SK-N-SH treated with all-trans-retinoic acid at 6 μM for 48 hours (cell line): ENCODE measurements around the gene PRMT1.

ENCODE experiments used
- ATAC-seq: fragments of 200-7000 bp; cut with Tn5 transposase; 3 replicates; pipeline ENCODE4 v1.9.1; 2020; ENCODE audit warnings: mild to moderate bottlenecking, moderate library complexity
- ARNTL ChIP-seq: fragments of 450-650 bp; formaldehyde crosslinking; IDR thresholded peaks from 2 replicates; pipeline ENCODE4 v1.5.0; 2020; ENCODE audit warnings: low read depth, mild to moderate bottlenecking, moderate library complexity, borderline replicate concordance
- BACH2 ChIP-seq: fragments of 250-450 bp; sonication (Bioruptor Pico); IDR thresholded peaks from 2 replicates; pipeline ENCODE4 v1.9.0; 2021; ENCODE audit warnings: mild to moderate bottlenecking, borderline replicate concordance
- CREB5 ChIP-seq: fragments of 250-450 bp; sonication (Bioruptor Pico); IDR thresholded peaks from 2 replicates; pipeline ENCODE4 v1.5.1; 2020; ENCODE audit warnings: low read depth, mild to moderate bottlenecking, moderate library complexity
- CSDC2 ChIP-seq: fragments of 250-450 bp; sonication (Bioruptor Pico); IDR thresholded peaks from 2 replicates; pipeline ENCODE4 v1.5.0; 2020; ENCODE audit warnings: mild to moderate bottlenecking, moderate library complexity
- CSRNP3 ChIP-seq: fragments of 250-450 bp; sonication (Bioruptor Pico); IDR thresholded peaks from 2 replicates; pipeline ENCODE4 v1.5.1; 2021; ENCODE audit warnings: mild to moderate bottlenecking, moderate library complexity
- ESRRG ChIP-seq: fragments of 250-450 bp; sonication (Bioruptor Pico); IDR thresholded peaks from 2 replicates; pipeline ENCODE4 v1.6.1; 2021; ENCODE audit warnings: mild to moderate bottlenecking
- ISL1 ChIP-seq: fragments of 250-450 bp; sonication (Bioruptor Pico); IDR thresholded peaks from 2 replicates; pipeline ENCODE4 v2.1.2; 2022; ENCODE audit warnings: mild to moderate bottlenecking, moderate library complexity
- OSR1 ChIP-seq: fragments of 250-450 bp; sonication (Bioruptor Pico); IDR thresholded peaks from 2 replicates; pipeline ENCODE4 v1.8.0; 2022; ENCODE audit warnings: moderate library complexity, mild to moderate bottlenecking, inconsistent platforms
- PATZ1 ChIP-seq: fragments of 250-450 bp; sonication (Bioruptor Pico); IDR thresholded peaks from 2 replicates; pipeline ENCODE4 v1.8.0; 2020; ENCODE audit warnings: mild to moderate bottlenecking, moderate library complexity, borderline replicate concordance
- POU6F1 ChIP-seq: fragments of 250-450 bp; sonication (Bioruptor Pico); IDR thresholded peaks from 2 replicates; pipeline ENCODE4 v1.8.0; 2021; ENCODE audit warnings: low read depth, mild to moderate bottlenecking, moderate library complexity, borderline replicate concordance
- PPARA ChIP-seq: fragments of 250-450 bp; sonication (Bioruptor Pico); IDR thresholded peaks from 2 replicates; pipeline ENCODE4 v1.5.0; 2020; ENCODE audit warnings: mild to moderate bottlenecking, borderline replicate concordance
- RARB ChIP-seq: fragments of 250-450 bp; sonication (Bioruptor Pico); IDR thresholded peaks from 2 replicates; pipeline ENCODE4 v1.8.0; 2021; ENCODE audit warnings: mild to moderate bottlenecking, moderate library complexity
- SNAI2 ChIP-seq: fragments of 250-450 bp; sonication (Bioruptor Pico); IDR thresholded peaks from 2 replicates; pipeline ENCODE4 v1.5.0; 2020; ENCODE audit warnings: mild to moderate bottlenecking, moderate library complexity
- TCF4 ChIP-seq: fragments of 250-450 bp; sonication (Bioruptor Pico); IDR thresholded peaks from 2 replicates; pipeline ENCODE4 v1.8.0; 2021; ENCODE audit warnings: mild to moderate bottlenecking, moderate library complexity, borderline replicate concordance
- TOX ChIP-seq: fragments of 250-450 bp; sonication (Bioruptor Pico); IDR thresholded peaks from 2 replicates; pipeline ENCODE4 v1.8.0; 2021; ENCODE audit warnings: mild to moderate bottlenecking, moderate library complexity, borderline replicate concordance
- ZC3H10 ChIP-seq: fragments of 250-450 bp; sonication (Bioruptor Pico); IDR thresholded peaks from 2 replicates; pipeline ENCODE4 v1.5.1; 2021; ENCODE audit warnings: mild to moderate bottlenecking, moderate library complexity
- ZFP3 ChIP-seq: fragments of 250-450 bp; sonication (Bioruptor Pico); IDR thresholded peaks from 2 replicates; pipeline ENCODE4 v1.5.0; 2020; ENCODE audit warnings: mild to moderate bottlenecking, moderate library complexity
- ZFP30 ChIP-seq: fragments of 450-650 bp; formaldehyde crosslinking; IDR thresholded peaks from 2 replicates; pipeline ENCODE4 v1.5.0; 2022; ENCODE audit warnings: mild to moderate bottlenecking, moderate library complexity
- ZNF565 ChIP-seq: fragments of 450-650 bp; formaldehyde crosslinking; conservative IDR thresholded peaks from 2 replicates; pipeline ENCODE4 v1.5.0; 2020; ENCODE audit warnings: low read depth, mild to moderate bottlenecking, moderate library complexity
- ZNF70 ChIP-seq: fragments of 450-650 bp; formaldehyde crosslinking; IDR thresholded peaks from 2 replicates; pipeline ENCODE4 v1.5.0; 2020; ENCODE audit warnings: mild to moderate bottlenecking, moderate library complexity
- ZNF8 ChIP-seq: fragments of 450-650 bp; formaldehyde crosslinking; IDR thresholded peaks from 2 replicates; pipeline ENCODE4 v1.5.0; 2020; ENCODE audit warnings: mild to moderate bottlenecking, moderate library complexity

Gene PRMT1

GRCh38 chr19:49691243-49692146 is 14.4 kb downstream of the PRMT1 start:
- no peak for TF ChIP-seq CREB5 (CRISPR knock-in tag)
- TF ChIP-seq TCF4 (CRISPR knock-in tag), result no peak
- TF ChIP-seq ZC3H10 (CRISPR knock-in tag), result no peak
- no peak for TF ChIP-seq PATZ1 (CRISPR knock-in tag)
- no peak for TF ChIP-seq ZNF8 (CRISPR knock-in tag)
- TF ChIP-seq, all 23 proteins: peak for 0

GRCh38 chr19:49692147-49692506 is 15.1 kb downstream of the PRMT1 start:
- TF ChIP-seq CSDC2 (CRISPR knock-in tag), result no peak
- TF ChIP-seq POU6F1 (CRISPR knock-in tag), result no peak
- TF ChIP-seq PPARA (CRISPR knock-in tag), result no peak
- no peak for TF ChIP-seq ESRRG (CRISPR knock-in tag)
- no peak for TF ChIP-seq PATZ1 (CRISPR knock-in tag)
- no peak for TF ChIP-seq CSRNP3 (CRISPR knock-in tag)
- TF ChIP-seq ARNTL (CRISPR knock-in tag), result no peak
- TF ChIP-seq OSR1, result no peak
- TF ChIP-seq TCF4 (CRISPR knock-in tag), result no peak
- no peak for TF ChIP-seq ZFP30
- TF ChIP-seq ZNF8 (CRISPR knock-in tag), result no peak
- TF ChIP-seq ZC3H10 (CRISPR knock-in tag), result no peak
- no peak for TF ChIP-seq ZFP3
- TF ChIP-seq ZNF565 (CRISPR knock-in tag), result no peak
- peak; percentile 8; the same call in 1 of the 3 replicates for ATAC-seq

More at GRCh38 chr19:49691243-49692146, 14.4 kb downstream of the PRMT1 start:
- ATAC-seq, result peak; percentile 60

GRCh38 chr19:49696115-49696514 is 19.0 kb downstream of the PRMT1 start:
- ATAC-seq, result no peak
- TF ChIP-seq CSDC2 (CRISPR knock-in tag) (no peak), TCF4 (CRISPR knock-in tag) (no peak), TOX (CRISPR knock-in tag) (no peak), ZFP3 (no peak), ARNTL (CRISPR knock-in tag) (no peak), RARB (CRISPR knock-in tag) (no peak), ZNF565 (CRISPR knock-in tag) (no peak), ZFP30 (no peak), BACH2 (no peak), CSRNP3 (CRISPR knock-in tag) (no peak), PPARA (CRISPR knock-in tag) (no peak), POU6F1 (CRISPR knock-in tag) (no peak), ISL1 (no peak), ZC3H10 (CRISPR knock-in tag) (no peak), SNAI2 (CRISPR knock-in tag) (no peak), ZNF70 (CRISPR knock-in tag) (no peak), OSR1 (no peak)
